HG02763 (cell line): ENCODE results near the gene SLC46A1.

Source experiments
- ATAC-seq: cut with Tn5 transposase; IDR thresholded peaks from one replicate; pipeline ENCODE4 v1.9.1; 2021; ENCODE audit warnings: mild to moderate bottlenecking, moderate library complexity; ENCODE audit not compliant: unreplicated experiment

The SLC46A1 gene

GRCh38 chr17:28384281-28385036 lies 21.6 kb downstream of the SLC46A1 start:
- ATAC-seq, result peak; percentile 68

GRCh38 chr17:28381141-28381825 lies 24.7 kb downstream of the SLC46A1 start:
- no peak for ATAC-seq

- ATAC-seq, result no peak
Measured at GRCh38 chr17:28379814-28380801, 25.9 kb downstream of the SLC46A1 start.

- ATAC-seq, result no peak
Measured at GRCh38 chr17:28372945-28373274, 33.1 kb downstream of the SLC46A1 start.

GRCh38 chr17:28372203-28372944 lies 33.6 kb downstream of the SLC46A1 start:
- ATAC-seq, result peak; percentile 1

- peak; percentile 83 for ATAC-seq
Measured at GRCh38 chr17:28371245-28372202, 34.5 kb downstream of the SLC46A1 start, which contains the start of gene SARM1. Gene SARM1, plus strand, starts transcription at chr17:28371694. Its CDS starts 339 bp downstream, at chr17:28372033.

GRCh38 chr17:28370744-28371103 lies 35.3 kb downstream of the SLC46A1 start:
- ATAC-seq, result no peak

- no peak for ATAC-seq
Measured at GRCh38 chr17:28370035-28370743, 35.8 kb downstream of the SLC46A1 start, which contains the start of gene VTN. Gene VTN, minus strand, starts transcription at chr17:28370307. Its CDS starts 104 bp downstream, at chr17:28370203.

- no peak for ATAC-seq
Measured at GRCh38 chr17:28369684-28370034, 36.4 kb downstream of the SLC46A1 start.

GRCh38 chr17:28368915-28369683 lies 36.9 kb downstream of the SLC46A1 start:
- ATAC-seq, result no peak

GRCh38 chr17:28368306-28368831 lies 37.6 kb downstream of the SLC46A1 start:
- no peak for ATAC-seq

- no peak for ATAC-seq
Measured at GRCh38 chr17:28367641-28368305, 38.2 kb downstream of the SLC46A1 start.

GRCh38 chr17:28366605-28367004 lies 39.4 kb downstream of the SLC46A1 start:
- ATAC-seq, result no peak

GRCh38 chr17:28365487-28365886 lies 40.5 kb downstream of the SLC46A1 start:
- no peak for ATAC-seq

GRCh38 chr17:28364665-28365363 lies 41.2 kb downstream of the SLC46A1 start, which contains the start of gene SEBOX:
Gene SEBOX, minus strand, starts transcription at chr17:28365199. Its CDS starts 48 bp downstream, at chr17:28365151.
- no peak for ATAC-seq
